Ishikawa (cell line): Measurements from ENCODE around the gene NDC80.

Experiments used
- CREB1 ChIP-seq: IDR thresholded peaks from 2 replicates; pipeline ENCODE4 v1.6.1; 2012; ENCODE audit warnings: low read depth
- EP300 ChIP-seq: IDR thresholded peaks from 2 replicates; pipeline ENCODE4 v1.6.1; 2012; ENCODE audit warnings: borderline replicate concordance
- FOXM1 ChIP-seq: IDR thresholded peaks from 2 replicates; pipeline ENCODE4 v1.6.1; 2012; ENCODE audit warnings: low read depth, borderline replicate concordance
- RAD21 ChIP-seq: IDR thresholded peaks from 2 replicates; pipeline ENCODE4 v1.6.1; 2012; ENCODE audit warnings: low read depth
- TAF1 ChIP-seq: IDR thresholded peaks from 2 replicates; pipeline ENCODE4 v1.6.1; 2012; ENCODE audit warnings: low read depth, mild to moderate bottlenecking
- TCF12 ChIP-seq: IDR thresholded peaks from 2 replicates; pipeline ENCODE4 v1.6.1; 2012; ENCODE audit warnings: low read depth
- TF ChIP-seq, protein P1 (sequence below): IDR thresholded peaks from 2 replicates; pipeline ENCODE4 v1.6.1; 2012
- TF ChIP-seq, protein P2 (sequence below): IDR thresholded peaks from 2 replicates; pipeline ENCODE4 v1.6.1; 2012; ENCODE audit warnings: low read depth, mild to moderate bottlenecking

GRCh38 chr18:2572171-2572569 lies 813 bp downstream of the NDC80 start:
- no peak for TF ChIP-seq TAF1
- TF ChIP-seq, protein P1, sequence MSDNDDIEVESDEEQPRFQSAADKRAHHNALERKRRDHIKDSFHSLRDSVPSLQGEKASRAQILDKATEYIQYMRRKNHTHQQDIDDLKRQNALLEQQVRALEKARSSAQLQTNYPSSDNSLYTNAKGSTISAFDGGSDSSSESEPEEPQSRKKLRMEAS: no peak
- no peak for TF ChIP-seq FOXM1
- TF ChIP-seq, protein P2, sequence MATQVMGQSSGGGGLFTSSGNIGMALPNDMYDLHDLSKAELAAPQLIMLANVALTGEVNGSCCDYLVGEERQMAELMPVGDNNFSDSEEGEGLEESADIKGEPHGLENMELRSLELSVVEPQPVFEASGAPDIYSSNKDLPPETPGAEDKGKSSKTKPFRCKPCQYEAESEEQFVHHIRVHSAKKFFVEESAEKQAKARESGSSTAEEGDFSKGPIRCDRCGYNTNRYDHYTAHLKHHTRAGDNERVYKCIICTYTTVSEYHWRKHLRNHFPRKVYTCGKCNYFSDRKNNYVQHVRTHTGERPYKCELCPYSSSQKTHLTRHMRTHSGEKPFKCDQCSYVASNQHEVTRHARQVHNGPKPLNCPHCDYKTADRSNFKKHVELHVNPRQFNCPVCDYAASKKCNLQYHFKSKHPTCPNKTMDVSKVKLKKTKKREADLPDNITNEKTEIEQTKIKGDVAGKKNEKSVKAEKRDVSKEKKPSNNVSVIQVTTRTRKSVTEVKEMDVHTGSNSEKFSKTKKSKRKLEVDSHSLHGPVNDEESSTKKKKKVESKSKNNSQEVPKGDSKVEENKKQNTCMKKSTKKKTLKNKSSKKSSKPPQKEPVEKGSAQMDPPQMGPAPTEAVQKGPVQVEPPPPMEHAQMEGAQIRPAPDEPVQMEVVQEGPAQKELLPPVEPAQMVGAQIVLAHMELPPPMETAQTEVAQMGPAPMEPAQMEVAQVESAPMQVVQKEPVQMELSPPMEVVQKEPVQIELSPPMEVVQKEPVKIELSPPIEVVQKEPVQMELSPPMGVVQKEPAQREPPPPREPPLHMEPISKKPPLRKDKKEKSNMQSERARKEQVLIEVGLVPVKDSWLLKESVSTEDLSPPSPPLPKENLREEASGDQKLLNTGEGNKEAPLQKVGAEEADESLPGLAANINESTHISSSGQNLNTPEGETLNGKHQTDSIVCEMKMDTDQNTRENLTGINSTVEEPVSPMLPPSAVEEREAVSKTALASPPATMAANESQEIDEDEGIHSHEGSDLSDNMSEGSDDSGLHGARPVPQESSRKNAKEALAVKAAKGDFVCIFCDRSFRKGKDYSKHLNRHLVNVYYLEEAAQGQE: no peak
- no peak for TF ChIP-seq EP300
- TF ChIP-seq RAD21: no peak
- TF ChIP-seq TCF12: no peak
- TF ChIP-seq CREB1: no peak
